Cerebellar nuclear complex (tissue), 1 donor: ENCODE results near the gene SPEF2.

Experiments used
- DNase-seq, 2 experiments: peaks; one replicate each; lab custom pipeline; 2025; lab: John Stamatoyannopoulos, UW

SPEF2 gene

GRCh38 chr5:35707659-35708058 is 90.0 kb downstream of the SPEF2 start:
- DNase-seq = no peak

DNA sequence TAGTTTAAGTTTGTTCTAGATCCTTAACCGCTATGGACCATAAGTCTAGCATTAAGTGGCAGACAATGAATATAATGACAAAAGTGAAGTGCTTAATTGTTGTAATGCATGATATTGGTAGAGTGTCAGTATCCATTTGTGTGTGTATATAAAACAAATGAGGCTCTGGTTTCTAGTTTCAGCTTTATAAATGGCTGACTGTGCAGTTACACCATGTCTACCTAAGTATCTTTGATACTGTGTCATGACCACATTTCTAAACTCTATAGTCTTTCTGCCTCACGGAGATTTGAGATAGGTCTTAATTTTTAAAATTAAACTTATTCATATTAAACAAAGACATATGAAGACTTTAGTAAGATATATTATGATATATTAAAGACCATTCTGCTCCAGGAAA is 92.0 kb downstream of the SPEF2 start:
- DNase-seq = no peak

GRCh38 chr5:35717718-35718117 is 100.1 kb downstream of the SPEF2 start:
- DNase-seq = no peak

DNA sequence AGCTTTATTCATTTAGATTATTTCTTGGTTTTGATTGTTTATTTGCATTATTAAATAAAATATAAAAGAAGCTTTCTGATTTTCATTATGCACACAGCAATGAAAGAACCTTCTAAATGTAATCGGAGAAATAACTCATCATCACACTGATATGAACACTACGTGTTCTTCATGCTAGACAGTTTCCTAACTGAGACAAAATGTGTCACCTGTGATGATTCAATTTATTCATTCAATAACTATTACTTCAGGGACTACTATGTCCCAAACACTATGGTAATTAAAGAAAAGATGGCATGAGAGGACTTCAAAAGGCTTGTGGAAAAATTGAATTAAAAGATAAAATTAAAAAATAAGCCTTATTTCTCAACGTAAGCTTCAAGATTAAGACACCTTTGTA is 118.1 kb downstream of the SPEF2 start:
- no peak for DNase-seq

GRCh38 chr5:35736280-35736679 is 118.6 kb downstream of the SPEF2 start:
- no peak for DNase-seq

- no peak for DNase-seq
These were observed 123.6 kb downstream of the SPEF2 start for GRCh38 chr5:35741126-35741716.

DNA sequence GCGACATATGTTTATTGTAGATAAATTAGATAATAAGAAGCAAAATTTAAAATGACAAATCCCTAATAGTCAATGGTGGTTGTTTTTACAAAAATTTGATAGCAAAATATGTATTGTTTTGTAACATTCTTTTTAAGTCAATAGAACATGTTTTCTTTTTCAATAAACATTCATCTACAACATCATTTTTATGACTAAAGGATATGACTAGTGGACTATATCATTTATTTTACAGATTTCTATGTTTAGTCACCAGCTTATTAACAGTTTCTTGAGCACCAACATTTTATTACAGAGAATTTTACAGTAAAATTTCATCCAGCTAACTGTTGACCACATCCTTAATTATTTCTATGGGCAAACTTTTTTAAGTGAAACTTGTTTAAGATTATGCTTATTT is 124.3 kb downstream of the SPEF2 start:
- no peak for DNase-seq

DNA sequence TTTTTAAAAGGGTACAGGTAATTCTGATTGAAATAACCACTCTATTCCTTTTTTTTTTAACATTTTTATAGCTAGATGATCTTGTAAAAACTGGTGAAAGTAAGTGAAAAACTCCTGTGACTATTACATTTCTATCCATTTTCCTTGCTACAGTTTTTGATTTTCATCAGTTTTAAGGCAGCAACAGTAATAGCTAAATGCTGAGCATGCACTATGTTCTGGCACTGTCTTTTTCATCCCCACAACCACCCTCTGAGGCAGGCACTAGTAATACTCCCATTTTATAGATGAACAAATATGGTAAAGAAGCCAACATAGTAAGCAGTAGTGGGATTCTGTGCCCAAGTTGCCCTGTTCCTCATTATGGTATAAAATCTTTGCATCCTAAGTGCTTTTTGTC is 126.0 kb downstream of the SPEF2 start:
- no peak for DNase-seq

- no peak for DNase-seq
These were observed 127.5 kb downstream of the SPEF2 start for GRCh38 chr5:35745193-35745592.

DNA sequence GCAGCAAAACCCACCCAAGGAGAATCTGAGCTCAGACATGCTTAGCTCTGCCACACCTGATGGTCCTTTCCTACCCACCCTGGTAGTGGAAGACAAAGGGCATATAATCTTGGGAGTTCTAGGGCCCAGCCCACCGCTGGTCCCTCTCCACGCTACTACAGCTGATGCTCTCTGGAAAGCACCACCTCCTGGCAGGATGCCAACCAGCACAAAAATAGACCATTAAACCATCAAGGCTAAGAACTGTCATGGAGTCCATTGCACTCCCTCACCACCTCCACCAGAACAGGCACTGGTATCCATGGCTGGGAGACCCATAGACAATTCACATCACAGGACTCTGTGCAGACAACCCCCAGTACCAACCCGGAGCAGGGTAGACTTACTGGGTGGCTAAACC is 128.0 kb downstream of the SPEF2 start:
- DNase-seq = no peak

DNA sequence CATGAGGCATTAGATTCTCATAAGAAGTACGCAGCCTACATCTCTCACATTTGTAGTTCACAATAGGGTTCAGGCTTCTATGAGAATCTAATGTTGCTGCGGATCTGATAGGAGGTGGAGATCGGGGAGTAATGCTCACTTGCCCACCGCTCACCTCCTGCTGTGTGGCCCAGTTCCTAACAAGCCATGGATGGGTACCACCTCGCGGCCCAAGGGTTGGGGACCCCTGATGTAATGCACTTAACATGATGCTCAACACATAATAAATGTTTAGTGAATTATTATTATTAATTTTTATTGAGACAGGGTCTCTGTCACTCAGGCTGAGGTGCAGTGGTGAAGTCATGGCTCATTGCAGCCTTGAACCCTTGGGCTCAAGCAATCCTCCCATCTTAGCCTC is 134.3 kb downstream of the SPEF2 start:
- DNase-seq = no peak

- no peak for DNase-seq
These were observed 135.8 kb downstream of the SPEF2 start for GRCh38 chr5:35753500-35753899.

GRCh38 chr5:35754481-35754880 is 136.8 kb downstream of the SPEF2 start:
- DNase-seq = no peak

GRCh38 chr5:35755966-35756365 is 138.3 kb downstream of the SPEF2 start:
- DNase-seq = no peak

DNA sequence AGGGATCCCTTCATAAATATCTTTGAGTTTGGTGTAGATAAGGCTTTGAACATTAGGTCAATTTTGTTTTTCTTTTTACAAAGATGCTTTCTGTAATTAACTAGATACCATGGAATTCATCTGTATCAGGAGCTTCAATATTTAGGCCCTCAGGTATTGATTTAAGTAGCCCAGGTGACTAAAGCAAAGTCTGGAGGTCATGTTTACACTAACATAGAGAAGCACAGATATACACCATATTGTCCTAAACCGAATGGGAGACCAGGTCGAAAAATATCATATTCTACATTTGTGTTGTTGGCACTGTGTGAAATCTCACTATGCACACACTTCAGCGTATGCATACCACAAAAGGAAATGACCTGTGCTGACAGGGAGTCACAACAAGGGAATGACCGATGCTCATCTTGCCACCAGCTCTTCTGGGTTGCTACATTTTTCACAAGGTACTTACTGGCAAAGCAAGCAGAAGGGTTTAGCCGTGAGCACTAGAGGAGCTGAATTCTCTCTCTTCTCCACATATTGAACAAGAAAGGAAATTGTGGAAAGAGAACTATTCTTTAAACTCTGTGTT is 140.6 kb downstream of the SPEF2 start:
- no peak for DNase-seq

DNA sequence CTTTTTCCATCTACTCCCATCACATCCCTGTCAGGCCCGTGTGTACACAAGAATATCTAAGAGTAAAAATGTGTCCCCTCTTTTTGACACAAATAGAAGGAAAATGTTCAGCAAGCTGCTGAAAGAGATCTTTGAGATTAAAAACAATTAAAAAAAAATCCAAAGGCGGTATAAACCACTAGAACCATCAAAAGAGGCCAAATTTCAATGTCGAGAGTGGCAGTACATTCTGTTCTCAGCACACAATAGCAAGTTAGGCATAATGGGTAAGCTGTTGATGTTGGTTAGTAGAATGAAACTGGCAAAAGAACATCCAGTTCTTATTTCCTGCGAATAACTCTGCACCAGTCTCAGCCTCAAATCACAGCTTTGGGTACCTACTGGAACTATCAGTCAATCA is 143.9 kb downstream of the SPEF2 start:
- DNase-seq = no peak

DNA sequence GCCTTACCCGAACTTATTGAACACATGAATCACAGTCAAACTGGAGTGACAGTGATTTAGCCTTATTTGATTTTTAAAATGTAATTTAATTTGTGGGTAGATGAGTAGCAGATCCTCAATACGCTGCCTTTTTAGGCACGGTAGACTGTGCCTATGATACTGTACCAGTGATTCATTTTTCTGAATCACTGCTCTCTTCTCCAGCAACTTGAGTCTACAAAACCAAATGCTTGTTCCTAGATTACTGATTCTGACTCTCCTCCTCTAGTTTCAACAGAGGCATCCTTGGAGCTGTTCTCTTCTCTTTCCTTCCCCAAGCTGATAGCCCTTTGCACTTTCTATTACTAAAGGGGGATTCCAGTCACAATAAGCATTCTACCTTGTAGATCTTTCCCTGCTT is 144.7 kb downstream of the SPEF2 start:
- DNase-seq = no peak

DNA sequence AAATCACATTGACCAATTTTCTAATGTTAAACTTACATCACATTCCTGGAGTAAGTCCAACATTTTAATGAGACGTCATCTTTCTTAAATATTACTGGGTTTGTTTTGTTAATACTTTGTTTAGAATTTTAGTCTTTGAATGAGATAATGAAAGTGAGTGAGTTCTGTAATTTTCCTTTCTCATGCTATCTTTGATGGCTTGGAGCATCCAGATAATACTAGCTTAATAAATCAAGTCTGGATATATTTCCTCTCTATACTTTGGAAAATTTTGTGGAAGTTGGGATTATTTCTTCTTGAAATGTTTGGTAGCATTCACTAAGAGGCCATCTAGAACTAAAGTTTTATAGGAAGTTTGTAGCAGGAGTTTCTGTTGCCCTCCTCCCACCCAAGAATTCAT is 148.3 kb downstream of the SPEF2 start:
- DNase-seq = no peak

DNA sequence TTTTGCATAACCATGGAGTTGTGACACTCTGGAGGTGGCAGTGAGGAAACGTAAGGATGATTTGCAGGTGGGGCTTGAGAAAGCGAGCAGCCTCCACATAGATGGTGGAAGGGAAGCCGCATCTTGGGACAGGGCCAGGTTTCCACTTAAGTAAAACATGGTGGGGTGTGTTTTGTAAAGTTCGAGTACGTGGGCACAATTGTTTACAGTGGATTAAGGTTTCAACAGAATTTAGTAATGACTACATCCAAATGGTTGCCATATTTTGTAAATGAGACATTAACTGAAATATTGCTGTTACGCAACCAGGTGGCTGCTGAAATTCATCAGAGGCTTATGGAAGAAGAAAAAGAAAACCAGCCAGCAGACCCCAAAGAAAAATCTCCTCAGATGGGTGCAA is 153.6 kb downstream of the SPEF2 start:
- no peak for DNase-seq

- no peak for DNase-seq
These were observed 154.2 kb downstream of the SPEF2 start for GRCh38 chr5:35771839-35772238.

- no peak for DNase-seq
These were observed 156.3 kb downstream of the SPEF2 start for GRCh38 chr5:35773967-35774366.

GRCh38 chr5:35776757-35777156 is 159.1 kb downstream of the SPEF2 start:
- DNase-seq = no peak

GRCh38 chr5:35777358-35778087 is 159.9 kb downstream of the SPEF2 start:
- DNase-seq = no peak
